MM.1S (cell line): ENCODE data around the gene MAPRE3.

Source experiments
- CTCF ChIP-seq: fragments of 300-600 bp; sonication (generic); IDR thresholded peaks from 2 replicates; pipeline ENCODE4 v1.5.1; 2016; ENCODE audit warnings: antibody characterized with exemption, low read length, mixed read lengths
- EZH2phosphoT487 ChIP-seq: fragments of 300-600 bp; sonication (generic); IDR thresholded peaks from 2 replicates; pipeline ENCODE4 v1.6.1; 2018; ENCODE audit warnings: antibody characterized with exemption, low read length

GRCh38 chr2:26985807-26986206 is 15.4 kb downstream of the MAPRE3 start:
- TF ChIP-seq EZH2phosphoT487 (no peak), CTCF (no peak)
